DOHH2 (cell line): Measurements from ENCODE around the gene HERC4.

ENCODE experiments used
- H3F3A ChIP-seq: fragments of 200-600 bp; sonication (generic), shearing (Covaris generic); 2 replicates; pipeline ENCODE4 v1.6.0; 2016; ENCODE audit warnings: antibody characterized with exemption, mild to moderate bottlenecking; ENCODE audit not compliant: control insufficient read depth, insufficient read depth
- H3K27ac ChIP-seq: fragments of 200-600 bp; sonication (generic); 2 replicates; pipeline ENCODE4 v1.5.1; 2014; ENCODE audit warnings: low read depth, mild to moderate bottlenecking, low read length, moderate library complexity
- H3K27me3 ChIP-seq: fragments of 200-600 bp; sonication (generic); 2 replicates; pipeline ENCODE4 v1.6.1; 2014; ENCODE audit warnings: mild to moderate bottlenecking, low read length, mixed read lengths; ENCODE audit not compliant: control insufficient read depth
- H3K36me3 ChIP-seq: fragments of 200-600 bp; sonication (generic); 2 replicates; pipeline ENCODE4 v1.6.1; 2014; ENCODE audit warnings: mild to moderate bottlenecking, low read length, moderate library complexity, mixed read lengths; ENCODE audit not compliant: control insufficient read depth
- H3K4me1 ChIP-seq: fragments of 200-600 bp; sonication (generic); 2 replicates; pipeline ENCODE4 v1.6.1; 2014; ENCODE audit warnings: mild to moderate bottlenecking, low read length, mixed read lengths; ENCODE audit not compliant: control insufficient read depth
- H3K4me2 ChIP-seq: fragments of 200-600 bp; sonication (generic); 2 replicates; pipeline ENCODE4 v1.6.0; 2014; ENCODE audit warnings: mild to moderate bottlenecking, low read length, moderate library complexity
- H3K4me3 ChIP-seq: fragments of 200-600 bp; sonication (generic); 2 replicates; pipeline ENCODE4 v1.5.1; 2014; ENCODE audit warnings: mild to moderate bottlenecking, low read length, mixed read lengths
- H3K79me2 ChIP-seq: fragments of 200-600 bp; sonication (generic); 2 replicates; pipeline ENCODE4 v1.6.1; 2014; ENCODE audit warnings: mild to moderate bottlenecking, low read length, mixed read lengths; ENCODE audit not compliant: control insufficient read depth
- H3K9me2 ChIP-seq: fragments of 200-600 bp; sonication (generic); replicated peaks from 2 replicates; pipeline ENCODE4 v1.6.1; 2014; ENCODE audit warnings: mild to moderate bottlenecking, low read length, mixed read lengths; ENCODE audit not compliant: control insufficient read depth
- H3K9me3 ChIP-seq: fragments of 200-600 bp; sonication (generic); 2 replicates; pipeline ENCODE4 v1.6.1; 2014; ENCODE audit warnings: antibody characterized with exemption, low read length, mixed read lengths; ENCODE audit not compliant: control insufficient read depth, insufficient read depth
- H4K20me1 ChIP-seq: fragments of 200-600 bp; sonication (generic); 2 replicates; pipeline ENCODE4 v1.6.0; 2014; ENCODE audit warnings: low read depth, mild to moderate bottlenecking, antibody characterized with exemption, low read length, moderate library complexity; ENCODE audit not compliant: control insufficient read depth, insufficient read depth
- EZH2phosphoT487 ChIP-seq: fragments of 200-600 bp; sonication (generic); IDR thresholded peaks from 2 replicates; pipeline ENCODE4 v1.6.1; 2017; ENCODE audit warnings: borderline replicate concordance, mild to moderate bottlenecking, antibody characterized with exemption, low read length, moderate library complexity, mixed read lengths
- TF ChIP-seq, protein P1 (sequence below): fragments of 200-600 bp; sonication (generic); IDR thresholded peaks from one replicate; pipeline ENCODE4 v1.5.1; 2014; ENCODE audit warnings: antibody characterized with exemption, mild to moderate bottlenecking, low read depth, low read length; ENCODE audit not compliant: poor library complexity, severe bottlenecking

The HERC4 gene

DNA sequence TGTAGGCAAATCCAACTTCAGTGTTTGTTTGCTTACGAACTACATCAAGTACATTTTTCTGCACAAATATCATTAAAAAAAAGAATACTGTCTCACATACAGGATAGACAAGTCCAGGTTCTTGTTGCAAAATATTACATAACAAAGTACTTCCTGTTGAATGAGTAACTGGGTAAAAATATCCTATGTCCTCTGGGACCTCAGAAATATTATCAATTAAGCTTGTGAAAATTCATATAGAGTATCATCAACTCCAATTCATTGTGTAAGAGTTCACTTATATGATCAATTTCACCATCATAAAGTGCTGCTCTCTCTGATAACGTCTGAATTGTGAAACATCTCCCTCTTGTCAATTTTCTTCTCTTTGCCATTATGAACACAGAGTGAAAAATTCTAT, 22.6 kb downstream of the HERC4 start:
- Histone ChIP-seq H3K36me3 (peaks cover 16% of the 10 kb centered on the region), H3K4me1 (peaks cover 32% of the 10 kb centered on the region), H3K4me3 (no peak overlapping the region), H4K20me1 (no peaks in the 10 kb centered on the region), H3K27me3 (no peaks in the 10 kb centered on the region), H3K79me2 (peaks cover 23% of the 10 kb centered on the region), H3K9me2 (no peaks in the 10 kb centered on the region), H3K9me3 (no peaks in the 10 kb centered on the region), H3K27ac (no peak overlapping the region), H3K4me2 (peak overlapping the region; percentile 44), H3F3A (peaks cover 8% of the 10 kb centered on the region)
- no peak for TF ChIP-seq EZH2phosphoT487
- TF ChIP-seq, protein P1, sequence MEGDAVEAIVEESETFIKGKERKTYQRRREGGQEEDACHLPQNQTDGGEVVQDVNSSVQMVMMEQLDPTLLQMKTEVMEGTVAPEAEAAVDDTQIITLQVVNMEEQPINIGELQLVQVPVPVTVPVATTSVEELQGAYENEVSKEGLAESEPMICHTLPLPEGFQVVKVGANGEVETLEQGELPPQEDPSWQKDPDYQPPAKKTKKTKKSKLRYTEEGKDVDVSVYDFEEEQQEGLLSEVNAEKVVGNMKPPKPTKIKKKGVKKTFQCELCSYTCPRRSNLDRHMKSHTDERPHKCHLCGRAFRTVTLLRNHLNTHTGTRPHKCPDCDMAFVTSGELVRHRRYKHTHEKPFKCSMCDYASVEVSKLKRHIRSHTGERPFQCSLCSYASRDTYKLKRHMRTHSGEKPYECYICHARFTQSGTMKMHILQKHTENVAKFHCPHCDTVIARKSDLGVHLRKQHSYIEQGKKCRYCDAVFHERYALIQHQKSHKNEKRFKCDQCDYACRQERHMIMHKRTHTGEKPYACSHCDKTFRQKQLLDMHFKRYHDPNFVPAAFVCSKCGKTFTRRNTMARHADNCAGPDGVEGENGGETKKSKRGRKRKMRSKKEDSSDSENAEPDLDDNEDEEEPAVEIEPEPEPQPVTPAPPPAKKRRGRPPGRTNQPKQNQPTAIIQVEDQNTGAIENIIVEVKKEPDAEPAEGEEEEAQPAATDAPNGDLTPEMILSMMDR = no peak

DNA sequence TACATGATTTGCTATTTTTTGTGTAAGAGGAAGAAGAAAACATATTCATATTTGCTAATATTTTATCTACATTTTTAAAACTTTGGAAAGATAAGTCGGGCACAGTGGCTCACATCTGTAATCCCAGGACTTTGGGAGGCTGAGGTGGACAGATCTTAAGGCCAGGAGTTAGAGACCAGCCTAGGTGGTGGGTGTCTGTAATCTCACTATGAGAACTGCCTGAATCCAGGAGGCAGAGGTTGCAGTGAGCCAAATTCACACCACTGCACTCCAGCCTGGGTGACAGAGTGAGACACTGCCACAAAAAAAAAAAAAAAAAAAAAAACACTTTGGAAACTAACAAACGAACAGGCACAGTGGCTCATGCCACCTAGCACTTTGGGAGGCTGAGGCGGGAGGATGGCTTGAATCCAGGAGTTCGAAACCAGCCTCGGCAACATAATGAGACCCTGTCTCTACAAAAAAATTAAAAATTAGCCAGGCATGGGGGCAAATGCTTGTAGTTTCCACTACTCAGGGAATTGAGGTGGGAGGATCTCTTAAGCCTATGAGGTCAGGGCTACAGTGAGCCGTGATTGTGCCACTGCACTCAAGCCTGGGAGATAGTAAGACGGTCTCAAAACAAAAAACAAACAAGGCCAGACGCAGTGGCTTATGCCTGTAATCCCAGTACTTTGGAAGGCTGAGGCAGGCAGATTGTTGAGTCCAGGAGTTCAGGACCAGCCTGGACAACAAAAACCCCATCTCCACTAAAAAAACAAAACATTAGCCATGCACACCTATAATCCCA, 25.6 kb downstream of the HERC4 start:
- TF ChIP-seq EZH2phosphoT487 = no peak
- TF ChIP-seq, protein P1 = no peak
- Histone ChIP-seq H3K27ac (no peak overlapping the region), H4K20me1 (no peaks in the 10 kb centered on the region), H3K79me2 (peaks cover 46% of the 10 kb centered on the region), H3K36me3 (peaks cover 17% of the 10 kb centered on the region), H3K4me1 (peaks cover 62% of the 10 kb centered on the region), H3K9me3 (no peaks in the 10 kb centered on the region), H3K9me2 (no peaks in the 10 kb centered on the region), H3K4me2 (no peak overlapping the region), H3K4me3 (no peak overlapping the region), H3K27me3 (no peaks in the 10 kb centered on the region), H3F3A (peaks cover 11% of the 10 kb centered on the region)

DNA sequence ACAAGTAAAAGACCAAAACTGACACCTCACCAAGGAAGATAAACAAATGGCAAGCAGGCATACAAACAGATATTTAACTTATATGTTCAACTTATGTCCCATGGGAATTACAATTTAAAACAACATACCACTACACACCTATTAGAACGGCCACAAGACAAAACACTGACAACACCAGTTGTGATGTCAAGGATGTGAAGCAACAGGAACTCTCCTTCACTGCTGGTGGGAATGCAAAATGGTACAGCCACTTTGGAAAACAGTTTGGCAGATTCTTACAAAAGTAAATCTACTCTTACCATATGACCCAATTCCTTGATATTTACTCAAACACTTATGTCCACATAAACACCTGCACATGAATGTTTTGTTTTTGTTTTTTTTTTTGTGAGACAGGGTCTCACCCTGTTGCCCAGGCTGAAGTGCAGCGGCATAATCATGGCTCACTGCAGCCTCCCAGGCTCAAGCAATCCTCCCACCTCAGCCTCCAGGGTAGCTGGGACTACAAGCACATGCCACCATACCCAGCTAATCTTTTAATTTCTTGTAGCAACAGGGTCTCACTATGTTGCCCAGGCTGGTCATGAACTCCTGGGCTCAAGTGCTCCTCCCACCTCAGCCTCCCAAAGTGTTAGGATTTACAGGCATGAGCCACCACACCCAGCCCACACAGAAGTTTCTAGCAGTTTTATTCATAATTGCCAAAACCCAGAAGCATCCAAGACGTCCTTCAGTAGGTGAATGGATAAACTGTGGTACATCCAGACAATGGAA, 27.3 kb downstream of the HERC4 start:
- H3K27ac ChIP-seq = peak overlapping the region; percentile 69
- peak overlapping the region; percentile 74 for H3K4me2 ChIP-seq

More for the DNA sequence above, 27.3 kb downstream of the HERC4 start:
- Histone ChIP-seq H3K4me3 (peak overlapping the region; percentile 59), H3K36me3 (peaks cover 21% of the 10 kb centered on the region), H3K4me1 (peaks cover 60% of the 10 kb centered on the region), H3F3A (peaks cover 11% of the 10 kb centered on the region), H3K9me3 (no peaks in the 10 kb centered on the region), H3K27me3 (no peaks in the 10 kb centered on the region), H4K20me1 (no peaks in the 10 kb centered on the region), H3K9me2 (no peaks in the 10 kb centered on the region), H3K79me2 (peaks cover 48% of the 10 kb centered on the region)
- TF ChIP-seq EZH2phosphoT487 = no peak
- TF ChIP-seq, protein P1 = no peak
